ENCODE results near the gene SLC24A4. TPM values are rescaled to one million over a fixed set of nuclear protein-coding genes. Genes with fewer than 3 reads are reported as not detected.

The SLC24A4 gene
- total RNA-seq, 1 experiment from 2014 or later = under 0.01 TPM

GRCh38 chr14:92433407-92433806 lies 110.4 kb downstream of the SLC24A4 start:
- DNase-seq (ENCODE audit: extremely low read depth, low read depth) = no peak

DNA sequence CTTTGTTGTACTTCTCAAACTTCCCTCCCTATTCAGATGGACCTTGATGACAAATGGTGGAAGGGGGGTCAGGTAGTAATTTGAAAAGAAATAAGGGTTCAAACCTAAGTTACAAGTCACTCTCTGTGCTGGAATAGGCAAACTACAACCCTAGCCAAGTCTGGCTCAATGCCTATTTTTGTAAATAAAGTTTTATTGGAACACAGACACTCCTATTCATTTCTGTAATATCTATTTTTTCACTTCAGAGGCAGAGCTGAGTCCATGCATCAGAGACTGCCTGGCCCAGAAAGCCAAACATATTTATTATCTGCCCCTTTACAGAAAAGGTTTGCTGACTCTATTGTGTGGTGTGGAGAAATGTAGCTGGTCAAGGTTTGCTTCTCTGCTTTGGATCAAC lies 112.2 kb downstream of the SLC24A4 start:
- no peak for DNase-seq (ENCODE audit: extremely low read depth, low read depth)

DNA sequence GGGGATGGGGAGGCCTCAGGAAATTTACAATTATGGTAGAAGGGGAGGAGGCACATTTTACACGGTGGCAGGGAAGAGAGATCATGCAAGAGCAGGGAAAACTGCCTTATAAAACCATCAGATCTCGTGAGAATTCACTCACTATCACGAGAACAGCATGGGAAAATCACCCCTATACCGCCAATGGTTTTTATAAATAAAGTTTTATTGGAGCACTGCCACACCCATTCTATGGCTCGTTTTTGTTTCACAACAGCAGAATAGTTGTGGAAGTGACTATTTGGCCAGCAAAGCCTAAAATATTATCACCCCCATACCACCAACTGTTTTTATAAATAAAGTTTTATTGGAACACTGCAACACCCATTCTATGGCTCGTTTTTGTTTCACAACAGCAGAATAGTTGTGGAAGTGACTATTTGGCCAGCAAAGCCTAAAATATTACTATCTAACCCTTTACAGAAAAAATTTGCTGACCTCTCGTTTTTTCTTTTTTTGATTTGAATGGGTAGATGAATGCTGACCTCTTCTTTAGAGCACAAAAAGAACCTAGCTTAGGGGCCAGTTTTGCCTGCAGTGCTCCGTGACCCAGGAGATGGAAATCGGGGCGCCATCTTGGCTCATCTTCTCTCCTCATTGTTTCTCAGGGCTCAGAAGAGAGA lies 113.3 kb downstream of the SLC24A4 start:
- no peak for DNase-seq (ENCODE audit: extremely low read depth, low read depth)

- no peak for DNase-seq (ENCODE audit: extremely low read depth, low read depth)
These were observed 114.3 kb downstream of the SLC24A4 start for GRCh38 chr14:92437309-92437708.

- no peak for DNase-seq (ENCODE audit: extremely low read depth, low read depth)
These were observed 114.8 kb downstream of the SLC24A4 start for GRCh38 chr14:92437729-92438285.

DNA sequence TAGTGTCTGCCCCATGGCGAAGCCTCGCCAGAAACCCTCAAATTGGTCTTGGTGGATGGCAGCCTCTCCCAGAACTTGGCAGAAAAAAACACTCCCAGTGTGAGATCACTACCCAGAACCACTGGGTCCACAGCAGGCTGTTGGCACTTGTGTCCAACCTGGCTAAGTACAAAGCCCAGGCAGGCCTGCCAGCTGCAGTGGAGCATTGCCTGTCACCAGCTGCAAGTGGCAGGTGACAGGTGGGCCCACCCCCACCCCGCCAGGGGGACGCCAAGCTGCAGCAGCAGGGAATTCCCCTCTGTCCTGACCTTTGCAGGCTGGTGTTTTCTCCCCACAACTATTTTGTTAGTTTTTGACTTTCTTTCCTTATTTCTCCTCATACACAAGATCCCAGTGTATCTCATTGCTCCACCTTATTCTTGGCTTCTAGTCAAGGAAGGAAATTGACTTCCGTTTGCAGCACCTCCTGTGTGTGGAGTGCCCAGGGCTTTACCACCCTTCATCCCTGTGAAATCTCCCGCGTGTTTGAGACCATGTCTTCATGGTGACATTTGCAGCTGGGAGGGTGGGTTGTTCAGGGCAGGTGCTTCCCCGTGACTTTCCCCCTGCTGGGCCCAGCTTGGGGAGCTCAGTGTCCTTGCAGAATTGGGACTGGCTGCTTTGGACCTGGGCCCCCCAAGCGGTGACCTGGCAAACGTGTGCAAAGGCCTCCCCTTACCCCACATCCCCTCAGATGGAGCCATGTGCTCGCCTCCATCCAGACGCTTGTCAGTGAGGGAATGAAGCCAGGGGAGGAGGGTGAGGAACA lies 116.8 kb downstream of the SLC24A4 start:
- DNase-seq (ENCODE audit: extremely low read depth, low read depth) = no peak

DNA sequence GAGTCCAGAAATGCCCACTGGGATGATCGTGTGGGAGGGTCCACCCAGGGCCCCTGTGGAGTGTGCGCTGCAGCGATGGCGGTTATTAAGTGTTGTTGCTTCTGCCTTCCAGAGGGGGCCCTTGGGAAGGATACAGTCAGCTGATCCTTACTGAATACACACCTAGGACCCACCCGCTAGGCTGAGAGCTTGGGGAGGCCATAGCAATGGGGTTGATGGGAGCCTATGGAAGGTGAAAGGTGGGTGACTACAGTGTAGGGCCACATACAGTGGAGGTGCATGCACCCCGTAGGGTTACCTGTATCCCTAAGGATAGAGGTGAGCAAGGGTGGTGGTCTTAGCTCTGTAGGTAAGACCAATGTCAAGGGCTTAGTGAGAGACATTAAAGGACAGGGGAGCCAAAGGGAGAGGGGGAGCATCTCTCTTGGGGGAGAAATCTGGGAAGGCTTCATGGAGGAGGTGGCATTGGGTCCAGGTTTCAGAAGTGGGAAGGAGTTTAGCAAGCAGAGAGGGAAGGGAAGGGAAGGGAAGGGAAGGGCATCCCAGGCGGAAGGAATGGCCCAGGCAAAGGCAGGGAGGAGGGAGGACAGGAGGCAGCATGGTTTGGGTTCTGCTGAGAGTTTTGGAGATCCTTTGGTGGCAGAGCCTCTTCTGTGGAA lies 117.5 kb downstream of the SLC24A4 start:
- no peak for DNase-seq (ENCODE audit: extremely low read depth, low read depth)

DNA sequence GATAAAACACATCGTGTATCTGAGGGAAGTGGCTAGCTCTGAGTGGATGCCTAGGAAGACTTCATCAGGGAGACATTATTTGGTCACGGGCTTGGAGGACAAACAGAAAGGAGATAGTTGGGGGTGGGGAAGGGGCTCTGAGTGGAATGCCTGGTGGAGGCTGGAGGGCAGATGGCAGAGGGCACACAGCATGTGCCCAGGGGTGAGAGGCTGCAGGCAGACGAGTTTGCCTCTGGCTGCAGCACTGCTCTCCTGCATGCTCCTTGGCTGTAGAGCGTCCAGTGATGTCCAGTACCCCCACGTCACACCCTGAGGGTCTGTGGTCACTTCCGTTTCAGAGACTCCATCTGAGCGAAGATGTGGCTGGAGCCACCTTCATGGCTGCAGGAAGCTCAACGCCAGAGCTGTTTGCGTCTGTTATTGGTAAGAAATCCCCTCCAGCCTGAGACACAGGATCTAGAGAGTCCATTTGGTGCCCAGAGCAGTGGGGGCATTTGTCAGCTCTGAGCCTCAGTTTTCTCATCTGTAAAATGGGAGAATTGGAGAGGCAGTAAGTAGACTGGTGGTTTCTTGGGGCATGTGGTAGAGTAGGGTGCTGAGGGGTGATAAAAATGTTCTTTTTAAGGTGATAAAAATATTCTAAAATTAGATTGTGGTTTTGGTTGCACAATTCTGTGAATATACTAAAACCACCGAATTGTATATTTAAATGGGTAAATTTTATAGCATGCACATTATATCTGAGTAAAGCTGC lies 119.0 kb downstream of the SLC24A4 start:
- DNase-seq (ENCODE audit: extremely low read depth, low read depth) = no peak

- no peak for DNase-seq (ENCODE audit: extremely low read depth, low read depth)
These were observed 120.2 kb downstream of the SLC24A4 start for GRCh38 chr14:92443167-92443566.

- DNase-seq (ENCODE audit: extremely low read depth, low read depth) = no peak
These were observed 120.8 kb downstream of the SLC24A4 start for GRCh38 chr14:92443741-92444140.

DNA sequence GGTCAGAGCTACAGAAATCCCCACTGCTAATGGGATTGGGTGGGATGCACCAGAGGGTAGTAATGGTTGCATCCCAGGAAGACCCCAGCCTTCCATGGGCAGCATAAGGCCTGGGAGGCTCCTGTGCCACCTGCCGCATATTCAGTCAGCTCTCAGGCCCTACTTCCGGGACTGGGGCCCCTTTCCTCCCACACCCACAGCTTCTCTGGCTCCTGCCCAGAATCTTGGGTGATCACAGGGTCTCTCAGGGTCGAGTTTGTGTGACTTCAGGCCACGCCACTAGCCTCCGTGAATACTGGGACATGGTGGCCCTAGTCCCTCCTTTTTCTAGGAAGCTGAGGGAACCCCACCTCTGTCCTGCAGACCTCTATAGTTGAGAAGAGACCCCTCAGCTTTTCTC lies 123.8 kb downstream of the SLC24A4 start:
- no peak for DNase-seq (ENCODE audit: extremely low read depth, low read depth)

- DNase-seq (ENCODE audit: extremely low read depth, low read depth) = no peak
These were observed 124.6 kb downstream of the SLC24A4 start for GRCh38 chr14:92447416-92448197.

GRCh38 chr14:92448786-92449185 lies 125.8 kb downstream of the SLC24A4 start:
- DNase-seq (ENCODE audit: extremely low read depth, low read depth) = no peak

- DNase-seq (ENCODE audit: extremely low read depth, low read depth) = no peak
These were observed 126.6 kb downstream of the SLC24A4 start for GRCh38 chr14:92449404-92450181.

GRCh38 chr14:92450351-92451070 lies 127.5 kb downstream of the SLC24A4 start:
- no peak for DNase-seq (ENCODE audit: extremely low read depth, low read depth)

DNA sequence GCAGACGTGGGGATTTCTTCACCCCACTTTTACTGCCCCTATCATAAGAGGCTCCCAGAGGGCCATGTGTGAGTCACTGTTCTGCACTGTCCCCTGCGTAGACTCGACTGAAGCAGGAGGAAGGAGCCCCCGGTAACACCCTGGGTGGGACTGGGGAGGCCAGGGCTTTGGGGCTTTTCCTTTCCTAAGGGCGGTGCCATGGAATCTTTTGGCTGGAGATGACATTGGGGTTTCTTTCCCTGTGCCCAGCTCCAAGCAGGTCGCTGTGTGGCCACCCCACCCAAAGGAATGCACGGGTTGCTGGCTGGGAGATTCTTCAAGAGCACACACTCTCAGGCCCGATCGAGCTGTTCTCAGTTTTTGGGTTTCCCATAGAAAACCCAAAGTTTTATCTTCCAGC lies 128.3 kb downstream of the SLC24A4 start:
- no peak for DNase-seq (ENCODE audit: extremely low read depth, low read depth)

DNA sequence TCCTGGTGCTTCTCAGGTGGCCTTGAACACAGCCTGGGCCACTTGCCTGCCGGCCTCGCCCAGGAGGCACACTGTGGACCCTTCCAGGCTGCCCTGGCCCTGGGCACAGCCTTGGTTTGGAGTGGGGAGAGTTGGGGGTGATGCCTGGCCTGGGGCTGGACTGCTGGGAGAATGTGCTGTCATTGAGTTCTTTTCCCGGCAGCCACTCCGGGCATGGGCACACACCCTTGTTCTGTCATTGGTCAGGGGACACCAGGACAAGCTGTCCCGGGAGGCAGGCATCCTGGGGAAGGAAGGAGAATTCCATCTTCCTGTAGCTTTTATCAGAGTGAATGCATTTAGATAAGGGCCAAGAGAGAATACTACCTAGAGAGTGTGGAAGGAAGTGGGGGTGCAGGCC lies 128.8 kb downstream of the SLC24A4 start:
- no peak for DNase-seq (ENCODE audit: extremely low read depth, low read depth)

- DNase-seq (ENCODE audit: extremely low read depth, low read depth) = no peak
These were observed 129.5 kb downstream of the SLC24A4 start for GRCh38 chr14:92452471-92452870.

All from NCI-H460 (cell line).